IMR-90 (cell line): Measurements from ENCODE around the gene DUSP28. TPM values are rescaled to one million over a fixed set of nuclear protein-coding genes. Genes with fewer than 3 reads are reported as not detected.

Experiments used
- ATAC-seq: fragments of 200-7000 bp; cut with Tn5 transposase; 2 replicates; pipeline ENCODE4 v1.9.1; 2020; ENCODE audit warnings: low read depth, mild to moderate bottlenecking, moderate library complexity
- BruUV-seq: library from RNA; stranded (reverse); fragments of 400-500 nt; replicated peaks from 2 replicates; lab custom pipeline; 2021; lab: Mats Ljungman, UMichigan
- CTCF ChIA-PET: fragments of 300-600 bp; formaldehyde crosslinking; extraction: SDS; loops from one replicate; lab custom pipeline; 2021; ENCODE audit warnings: antibody characterized with exemption; lab: Yijun Ruan, JAX
- POLR2A ChIA-PET: fragments of 300-600 bp; sonication (Branson Sonifier 250); formaldehyde crosslinking; loops from one replicate; lab custom pipeline; 2022; ENCODE audit warnings: antibody characterized with exemption; ENCODE audit not compliant: unreplicated experiment; lab: Charles Lee
- DNase-seq: peaks from one replicate; pipeline ENCODE4 v3.0.0; 2013
- H2AFZ ChIP-seq: replicated peaks from 2 replicates; pipeline ENCODE3; 2013; ENCODE audit warnings: low read length, mild to moderate bottlenecking; ENCODE audit not compliant: poor library complexity
- H2AK5ac ChIP-seq: 2 replicates; pipeline ENCODE4 v1.6.1; 2013; ENCODE audit warnings: low read depth, low read length, inconsistent platforms
- H2AK9ac ChIP-seq: replicated peaks from 2 replicates; pipeline ENCODE3; 2013; ENCODE audit warnings: mild to moderate bottlenecking, low read depth, low read length, moderate library complexity; ENCODE audit not compliant: poor library complexity
- H2BK120ac ChIP-seq: 2 replicates; pipeline ENCODE4 v1.6.1; 2013; ENCODE audit warnings: low read depth, low read length, inconsistent platforms
- H2BK15ac ChIP-seq: 3 replicates; pipeline ENCODE4 v1.6.1; 2013; ENCODE audit warnings: low read depth, low read length, inconsistent platforms
- H2BK20ac ChIP-seq: 2 replicates; pipeline ENCODE4 v1.6.1; 2013; ENCODE audit warnings: low read depth, mild to moderate bottlenecking, inconsistent platforms, low read length, moderate library complexity
- H2BK5ac ChIP-seq: 2 replicates; pipeline ENCODE4 v1.6.1; 2013; ENCODE audit warnings: mild to moderate bottlenecking, low read depth, low read length, inconsistent platforms; ENCODE audit not compliant: poor library complexity, severe bottlenecking
- H3K14ac ChIP-seq: replicated peaks from 2 replicates; pipeline ENCODE4 v1.6.1; 2013; ENCODE audit warnings: low read depth, low read length, inconsistent platforms
- H3K18ac ChIP-seq: 2 replicates; pipeline ENCODE4 v1.6.1; 2013; ENCODE audit warnings: low read depth, low read length, control low read depth
- H3K23ac ChIP-seq: 2 replicates; pipeline ENCODE4 v1.6.1; 2013; ENCODE audit warnings: low read depth, low read length, inconsistent platforms
- H3K27ac ChIP-seq: 2 replicates; pipeline ENCODE4 v1.5.1; 2013; ENCODE audit warnings: mild to moderate bottlenecking, control low read depth, low read length; ENCODE audit not compliant: insufficient read depth
- H3K27me3 ChIP-seq: 2 replicates; pipeline ENCODE4 v1.6.1; 2013; ENCODE audit warnings: low read length; ENCODE audit not compliant: control insufficient read depth, insufficient read depth
- H3K36me3 ChIP-seq: 2 replicates; pipeline ENCODE4 v1.6.1; 2013; ENCODE audit warnings: low read length, mixed read lengths; ENCODE audit not compliant: control insufficient read depth, insufficient read depth
- H3K4ac ChIP-seq: 2 replicates; pipeline ENCODE4 v1.6.1; 2013; ENCODE audit warnings: low read depth, low read length, inconsistent platforms
- H3K4me1 ChIP-seq: 2 replicates; pipeline ENCODE4 v1.6.1; 2013; ENCODE audit warnings: low read length, mixed read lengths; ENCODE audit not compliant: control insufficient read depth, insufficient read depth
- H3K4me2 ChIP-seq: 2 replicates; pipeline ENCODE4 v1.6.1; 2013; ENCODE audit warnings: low read depth, mild to moderate bottlenecking, control low read depth, low read length, moderate library complexity
- H3K4me3 ChIP-seq: 2 replicates; pipeline ENCODE4 v1.5.1; 2013; ENCODE audit warnings: low read depth, mild to moderate bottlenecking, control low read depth, low read length, moderate library complexity; ENCODE audit not compliant: insufficient read depth
- H3K56ac ChIP-seq: 2 replicates; pipeline ENCODE4 v1.6.1; 2013; ENCODE audit warnings: low read length, inconsistent platforms; ENCODE audit not compliant: insufficient read depth; ENCODE audit errors: extremely low read depth
- H3K79me1 ChIP-seq, 2 experiments: 2 replicates each; pipeline ENCODE4 v1.6.1; 2013; ENCODE audit warnings: low read length in 2 of 2, inconsistent platforms in 1 of 2, low read depth in 1 of 2
- H3K9ac ChIP-seq: 2 replicates; pipeline ENCODE4 v1.6.1; 2013; ENCODE audit warnings: low read depth, low read length, control low read depth
- H3K9me1 ChIP-seq: 2 replicates; pipeline ENCODE4 v1.6.1; 2013; ENCODE audit warnings: low read length, inconsistent platforms; ENCODE audit not compliant: insufficient read depth
- H3K9me3 ChIP-seq: 2 replicates; pipeline ENCODE4 v1.6.1; 2013; ENCODE audit warnings: low read length; ENCODE audit not compliant: control insufficient read depth, insufficient read depth
- H4K20me1 ChIP-seq: 2 replicates; pipeline ENCODE4 v1.6.1; 2013; ENCODE audit warnings: low read length, inconsistent platforms; ENCODE audit not compliant: insufficient read depth
- H4K5ac ChIP-seq: 2 replicates; pipeline ENCODE4 v1.6.1; 2013; ENCODE audit warnings: mild to moderate bottlenecking, low read depth, low read length, control low read depth
- H4K8ac ChIP-seq, 2 experiments: 2 replicates each; pipeline ENCODE4 v1.6.1; 2013; ENCODE audit warnings: low read depth in 2 of 2, low read length in 2 of 2, control low read depth in 1 of 2, inconsistent platforms in 1 of 2
- H4K91ac ChIP-seq: 2 replicates; pipeline ENCODE4 v1.6.1; 2013; ENCODE audit warnings: low read depth, low read length, inconsistent platforms; ENCODE audit not compliant: insufficient read depth
- FOS ChIP-seq: fragments of 150-350 bp; IDR thresholded peaks from 2 replicates; pipeline ENCODE4 v1.6.1; 2016; ENCODE audit warnings: low read depth, low read length
- RCOR1 ChIP-seq: IDR thresholded peaks from 2 replicates; pipeline ENCODE4 v1.6.1; 2012; ENCODE audit warnings: mild to moderate bottlenecking, low read length, improper control_type of control experiment; ENCODE audit not compliant: insufficient replicate concordance
- WGBS, 2 experiments: methylation state at CpG; one replicate each; pipeline versions ENCODE4 v1.1.5 to v1.1.7; 2013; ENCODE audit warnings: missing lambda C conversion rate in 2 of 2; ENCODE audit not compliant: insufficient read length in 1 of 2; ENCODE audit errors: extremely low coverage in 2 of 2; 5-methylcytosine and 5-hydroxymethylcytosine counted together
- dilution Hi-C: fragments of 300-500 bp; cut with HindIII; formaldehyde crosslinking; loops from one replicate; pipeline ENCODE4 v1.14.3; 2018; ENCODE audit warnings: low sequenced_read_pairs; ENCODE audit not compliant: unreplicated experiment
- in situ Hi-C: fragments of 300-500 bp; cut with MboI; formaldehyde crosslinking; loops from 3 replicates; pipeline ENCODE4 v1.14.3; 2019; ENCODE audit warnings: low sequenced_read_pairs, inconsistent platforms, mixed read lengths
- intact Hi-C: fragments of 100-400 bp; cut with micrococcal nuclease; formaldehyde crosslinking; loops from 2 replicates; pipeline ENCODE4 v1.10.0; 2022
- polyA plus RNA-seq, 3 experiments: library from polyadenylated mRNA; depleted of rRNA; stranded (reverse); fragments of >200 nt; gene quantifications; 2 replicates each; pipeline ENCODE4 v1.2.3, GENCODE V29; 2012; ENCODE audit warnings: low replicate concordance in 1 of 3
- total RNA-seq: library from RNA; depleted of rRNA; stranded (reverse); fragments of >200 nt; gene quantifications from 2 replicates; pipeline ENCODE4 v1.2.3, GENCODE V29; 2012

The DUSP28 gene
- total and polyA plus RNA-seq, 2 of the 4 experiments (the other 2 are of a cell fraction): 1.1 to 3.3 TPM

DNA sequence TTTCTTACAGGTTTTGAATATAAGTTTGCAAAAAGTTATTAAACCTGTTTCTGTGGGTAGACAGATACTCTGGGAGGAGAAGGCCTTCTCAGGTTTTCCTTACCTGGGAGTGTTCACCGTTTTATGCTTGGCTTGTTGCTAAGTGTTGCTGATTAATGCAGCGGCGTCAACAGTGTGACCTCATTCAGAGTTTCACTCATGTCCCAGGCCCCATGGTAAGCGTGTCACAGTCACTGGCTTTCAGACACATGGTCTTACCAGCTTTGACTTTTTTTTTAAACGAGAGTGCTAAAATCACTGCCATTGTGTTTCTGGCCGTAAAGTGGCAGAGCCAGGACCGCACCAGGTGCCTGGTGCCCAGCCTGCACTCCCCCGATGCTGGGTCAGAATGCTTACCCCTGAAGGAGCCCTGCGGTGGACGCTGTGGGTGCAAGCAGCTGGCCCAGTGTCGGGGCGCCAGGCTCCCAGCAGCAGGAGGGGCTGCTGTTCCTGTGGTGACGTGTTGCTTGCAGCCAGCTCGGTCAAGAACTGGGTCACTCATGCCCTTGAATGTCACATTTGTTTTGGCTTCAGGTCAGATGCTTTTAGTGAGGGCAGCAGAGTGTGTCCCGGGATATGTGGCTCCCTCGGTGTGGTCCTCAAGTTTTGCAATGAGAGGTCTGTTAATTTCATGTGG is 29.8 kb downstream of the DUSP28 start:
- Histone ChIP-seq H3K36me3 (peaks cover 23% of the 10 kb centered on the region), H3K4ac (no peak overlapping the region), H3K9ac (no peak overlapping the region), H3K4me3 (no peak overlapping the region), H4K91ac (no peak overlapping the region), H3K9me1 (peaks cover 13% of the 10 kb centered on the region; the same call in 1 of the 2 replicates), H3K9me3 (no peaks in the 10 kb centered on the region), H2AK9ac (no peak overlapping the region), H3K27ac (no peak overlapping the region), H3K14ac (no peak overlapping the region), H3K18ac (no peak overlapping the region), H2BK5ac (no peak overlapping the region), H3K4me2 (no peak overlapping the region), H3K56ac (no peak overlapping the region), H2BK15ac (no peak overlapping the region), H3K79me1 (peaks cover 18 to 58% of the 10 kb centered on the region in 2 experiments), H4K20me1 (peaks cover 10% of the 10 kb centered on the region), H4K8ac (no peak overlapping the region), H2AFZ (no peak overlapping the region), H4K5ac (no peak overlapping the region), H3K23ac (no peak overlapping the region), H3K4me1 (peaks cover 12% of the 10 kb centered on the region), H3K27me3 (no peaks in the 10 kb centered on the region), H2BK20ac (no peak overlapping the region), H2BK120ac (no peak overlapping the region), H2AK5ac (no peak overlapping the region)
- CTCF ChIA-PET: no interaction called here
- 90% methylated on average over 9 of the region's 16 CpGs; no CpG with 5 or more reads in 1 of the 2 experiments for WGBS, 2 experiments
- intact Hi-C loops: no loop called here
- ATAC-seq (no peak), DNase-seq (no peak)
- in situ Hi-C loops: no loop called here
- POLR2A ChIA-PET: interaction anchor here (0.6 kb wide), 1 partner anchor 61 kb away, joined by 3 read pairs; no protein-coding TSS in a partner anchor
- TF ChIP-seq RCOR1: no peak
- TF ChIP-seq FOS: no peak
- dilution Hi-C loops: no loop called here
- no TSS peak for BruUV-seq
